ENCODE data around the gene DMPK. TPM values are rescaled to one million over a fixed set of nuclear protein-coding genes. Genes with fewer than 3 reads are reported as not detected.
"Not testable (repeated sequence)": the region's sequence is repeated elsewhere in the genome, so short reads cannot be mapped to it uniquely, and the experiment has no call there.

The DMPK gene
- total RNA-seq, 1 experiment from 2014 or later = 25.1 TPM

- DNase-seq (ENCODE audit: low spot score) = peak; percentile 31
Observed at GRCh38 chr19:45769821-45770191, 12.5 kb downstream of the DMPK start.

- peak; percentile 86 for DNase-seq (ENCODE audit: low spot score)
Observed at GRCh38 chr19:45768984-45769782, 13.1 kb downstream of the DMPK start, which contains the start of gene SIX5. Gene SIX5 (minus strand): TSS chr19:45769252. CDS start chr19:45768844, 408 bp downstream.

GRCh38 chr19:45768655-45768983, 13.7 kb downstream of the DMPK start:
- no peak for DNase-seq (ENCODE audit: low spot score)

GRCh38 chr19:45767881-45768654, 14.2 kb downstream of the DMPK start:
- no peak for DNase-seq (ENCODE audit: low spot score)

GRCh38 chr19:45767410-45767880, 14.8 kb downstream of the DMPK start:
- no peak for DNase-seq (ENCODE audit: low spot score)

- DNase-seq (ENCODE audit: low spot score) = no peak
Observed at GRCh38 chr19:45766869-45767346, 15.4 kb downstream of the DMPK start.

GRCh38 chr19:45766296-45766868, 15.9 kb downstream of the DMPK start:
- DNase-seq (ENCODE audit: low spot score) = no peak

GRCh38 chr19:45765702-45766295, 16.5 kb downstream of the DMPK start:
- no peak for DNase-seq (ENCODE audit: low spot score)

- DNase-seq (ENCODE audit: low spot score) = no peak
Observed at GRCh38 chr19:45764945-45765701, 17.2 kb downstream of the DMPK start.

- DNase-seq (ENCODE audit: low spot score) = no peak
Observed at GRCh38 chr19:45764475-45764874, 17.8 kb downstream of the DMPK start.

GRCh38 chr19:45763691-45764294, 18.5 kb downstream of the DMPK start:
- DNase-seq (ENCODE audit: low spot score) = no peak

GRCh38 chr19:45762870-45763631, 19.2 kb downstream of the DMPK start:
- no peak for DNase-seq (ENCODE audit: low spot score)

GRCh38 chr19:45761714-45762113, 20.6 kb downstream of the DMPK start:
- no peak for DNase-seq (ENCODE audit: low spot score)

- DNase-seq (ENCODE audit: low spot score) = no peak
Observed at GRCh38 chr19:45758921-45759320, 23.4 kb downstream of the DMPK start.

GRCh38 chr19:45757695-45758094, 24.6 kb downstream of the DMPK start:
- no peak for DNase-seq (ENCODE audit: low spot score)

- no peak for DNase-seq (ENCODE audit: low spot score)
Observed at GRCh38 chr19:45754323-45754722, 28.0 kb downstream of the DMPK start.

GRCh38 chr19:45753548-45753947, 28.7 kb downstream of the DMPK start:
- no peak for DNase-seq (ENCODE audit: low spot score)

GRCh38 chr19:45752639-45753038, 29.7 kb downstream of the DMPK start:
- no peak for DNase-seq (ENCODE audit: low spot score)

GRCh38 chr19:45751483-45751882, 30.8 kb downstream of the DMPK start:
- not testable (repeated sequence) for DNase-seq (ENCODE audit: low spot score)

- no peak for DNase-seq (ENCODE audit: low spot score)
Observed at GRCh38 chr19:45747513-45747912, 34.8 kb downstream of the DMPK start.
